ENCODE results near the gene FANCC. TPM values are rescaled to one million over a fixed set of nuclear protein-coding genes. Genes with fewer than 3 reads are reported as not detected.
A peak's percentile ranks its signal among the peaks of the same experiment; 100 is the strongest.

The FANCC gene
- total RNA-seq, 2 donors from 2014 or later = 17.6 to 23.5 TPM

- Histone ChIP-seq H3K36me3 (ENCODE audit: control insufficient read depth, insufficient read depth, low read length) (no peaks in the 10 kb centered on the region), H3K9ac (ENCODE audit: extremely low read depth, low read length, poor library complexity, severe bottlenecking) (no peak overlapping the region), H3K27ac (ENCODE audit: low read depth, low read length) (peak overlapping the region; percentile 91), H3K4me1 (ENCODE audit: control insufficient read depth, insufficient read depth, low read length) (peaks cover 13% of the 10 kb centered on the region), H3K27me3 (ENCODE audit: control insufficient read depth, insufficient read depth, low read length, poor library complexity, severe bottlenecking) (no peaks in the 10 kb centered on the region), H3K4me3 (ENCODE audit: low read length) (no peak overlapping the region), H3K9me3 (ENCODE audit: control insufficient read depth, low read length) (no peaks in the 10 kb centered on the region)
- peaks cover 18% of the 10 kb centered on the region for H3K36me3 Mint-ChIP-seq (ENCODE audit: low read depth)
- H3K4me3 Mint-ChIP-seq = no peak overlapping the region
- WGBS, 2 experiments (ENCODE audit: insufficient coverage in 1 of 2, insufficient read length in 1 of 2) = 77 to 79% methylated on average over 10 to 19 of the region's 19 CpGs
- TF ChIP-seq CTCF (conservative IDR thresholded peaks at IDR 0.05) = no peak
- H3K27me3 Mint-ChIP-seq (ENCODE audit: insufficient read depth) = no peaks in the 10 kb centered on the region
- H3K4me1 Mint-ChIP-seq = peaks cover 14% of the 10 kb centered on the region
- DNase-seq = no peak
- peak overlapping the region; percentile 48 for H3K27ac Mint-ChIP-seq
- H3K9me3 Mint-ChIP-seq = no peaks in the 10 kb centered on the region
Observed at GRCh38 chr9:95092262-95093072, 225.0 kb downstream of the FANCC start.

- Histone ChIP-seq H3K27me3 (ENCODE audit: control insufficient read depth, insufficient read depth, low read length, poor library complexity, severe bottlenecking) (no peaks in the 10 kb centered on the region), H3K9ac (ENCODE audit: extremely low read depth, low read length, poor library complexity, severe bottlenecking) (peak overlapping the region; percentile 13), H3K9me3 (ENCODE audit: control insufficient read depth, low read length) (no peaks in the 10 kb centered on the region), H3K36me3 (ENCODE audit: control insufficient read depth, insufficient read depth, low read length) (no peaks in the 10 kb centered on the region), H3K4me3 (ENCODE audit: low read length) (no peak overlapping the region), H3K4me1 (ENCODE audit: control insufficient read depth, insufficient read depth, low read length) (peaks cover 13% of the 10 kb centered on the region), H3K27ac (ENCODE audit: low read depth, low read length) (peak overlapping the region; percentile 91)
- no peaks in the 10 kb centered on the region for H3K9me3 Mint-ChIP-seq
- H3K27me3 Mint-ChIP-seq (ENCODE audit: insufficient read depth) = no peaks in the 10 kb centered on the region
- WGBS, 2 experiments (ENCODE audit: insufficient coverage in 1 of 2, insufficient read length in 1 of 2) = 79 to 86% methylated on average over 9 to 12 of the region's 12 CpGs
- peaks cover 19% of the 10 kb centered on the region for H3K36me3 Mint-ChIP-seq (ENCODE audit: low read depth)
- peak overlapping the region; percentile 79 for H3K27ac Mint-ChIP-seq
- H3K4me1 Mint-ChIP-seq = peaks cover 14% of the 10 kb centered on the region
- H3K4me3 Mint-ChIP-seq = no peak overlapping the region
- no peak for TF ChIP-seq CTCF (conservative IDR thresholded peaks at IDR 0.05)
- no peak for DNase-seq
Observed at GRCh38 chr9:95091601-95092261, 225.8 kb downstream of the FANCC start.

GRCh38 chr9:95090871-95091577 lies 226.5 kb downstream of the FANCC start:
- H3K36me3 Mint-ChIP-seq (ENCODE audit: low read depth) = peaks cover 19% of the 10 kb centered on the region
- no peak overlapping the region for H3K4me3 Mint-ChIP-seq
- Histone ChIP-seq H3K9ac (ENCODE audit: extremely low read depth, low read length, poor library complexity, severe bottlenecking) (no peak overlapping the region), H3K4me1 (ENCODE audit: control insufficient read depth, insufficient read depth, low read length) (peaks cover 13% of the 10 kb centered on the region), H3K9me3 (ENCODE audit: control insufficient read depth, low read length) (no peaks in the 10 kb centered on the region), H3K27me3 (ENCODE audit: control insufficient read depth, insufficient read depth, low read length, poor library complexity, severe bottlenecking) (no peaks in the 10 kb centered on the region), H3K36me3 (ENCODE audit: control insufficient read depth, insufficient read depth, low read length) (peaks cover 3% of the 10 kb centered on the region), H3K4me3 (ENCODE audit: low read length) (no peak overlapping the region), H3K27ac (ENCODE audit: low read depth, low read length) (peak overlapping the region; percentile 91)
- H3K4me1 Mint-ChIP-seq = peaks cover 14% of the 10 kb centered on the region
- WGBS, 2 experiments (ENCODE audit: insufficient coverage in 1 of 2, insufficient read length in 1 of 2) = 90 to 91% methylated on average over 11 to 14 of the region's 14 CpGs
- H3K9me3 Mint-ChIP-seq = no peaks in the 10 kb centered on the region
- no peaks in the 10 kb centered on the region for H3K27me3 Mint-ChIP-seq (ENCODE audit: insufficient read depth)
- no peak for DNase-seq
- no peak for TF ChIP-seq CTCF (conservative IDR thresholded peaks at IDR 0.05)
- peak overlapping the region; percentile 79 for H3K27ac Mint-ChIP-seq
